GM15510 (cell line): Measurements from ENCODE around the gene MAGEA2.
"Not testable (repeated sequence)": the region's sequence is repeated elsewhere in the genome, so short reads cannot be mapped to it uniquely, and the experiment has no call there.

Experiments used
- POLR2A ChIP-seq: IDR thresholded peaks from 3 replicates; pipeline ENCODE4 v1.6.1; 2011; ENCODE audit warnings: borderline replicate concordance; ENCODE audit not compliant: insufficient read length; ENCODE audit errors: extremely low read depth

MAGEA2 gene, protein sequence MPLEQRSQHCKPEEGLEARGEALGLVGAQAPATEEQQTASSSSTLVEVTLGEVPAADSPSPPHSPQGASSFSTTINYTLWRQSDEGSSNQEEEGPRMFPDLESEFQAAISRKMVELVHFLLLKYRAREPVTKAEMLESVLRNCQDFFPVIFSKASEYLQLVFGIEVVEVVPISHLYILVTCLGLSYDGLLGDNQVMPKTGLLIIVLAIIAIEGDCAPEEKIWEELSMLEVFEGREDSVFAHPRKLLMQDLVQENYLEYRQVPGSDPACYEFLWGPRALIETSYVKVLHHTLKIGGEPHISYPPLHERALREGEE

DNA sequence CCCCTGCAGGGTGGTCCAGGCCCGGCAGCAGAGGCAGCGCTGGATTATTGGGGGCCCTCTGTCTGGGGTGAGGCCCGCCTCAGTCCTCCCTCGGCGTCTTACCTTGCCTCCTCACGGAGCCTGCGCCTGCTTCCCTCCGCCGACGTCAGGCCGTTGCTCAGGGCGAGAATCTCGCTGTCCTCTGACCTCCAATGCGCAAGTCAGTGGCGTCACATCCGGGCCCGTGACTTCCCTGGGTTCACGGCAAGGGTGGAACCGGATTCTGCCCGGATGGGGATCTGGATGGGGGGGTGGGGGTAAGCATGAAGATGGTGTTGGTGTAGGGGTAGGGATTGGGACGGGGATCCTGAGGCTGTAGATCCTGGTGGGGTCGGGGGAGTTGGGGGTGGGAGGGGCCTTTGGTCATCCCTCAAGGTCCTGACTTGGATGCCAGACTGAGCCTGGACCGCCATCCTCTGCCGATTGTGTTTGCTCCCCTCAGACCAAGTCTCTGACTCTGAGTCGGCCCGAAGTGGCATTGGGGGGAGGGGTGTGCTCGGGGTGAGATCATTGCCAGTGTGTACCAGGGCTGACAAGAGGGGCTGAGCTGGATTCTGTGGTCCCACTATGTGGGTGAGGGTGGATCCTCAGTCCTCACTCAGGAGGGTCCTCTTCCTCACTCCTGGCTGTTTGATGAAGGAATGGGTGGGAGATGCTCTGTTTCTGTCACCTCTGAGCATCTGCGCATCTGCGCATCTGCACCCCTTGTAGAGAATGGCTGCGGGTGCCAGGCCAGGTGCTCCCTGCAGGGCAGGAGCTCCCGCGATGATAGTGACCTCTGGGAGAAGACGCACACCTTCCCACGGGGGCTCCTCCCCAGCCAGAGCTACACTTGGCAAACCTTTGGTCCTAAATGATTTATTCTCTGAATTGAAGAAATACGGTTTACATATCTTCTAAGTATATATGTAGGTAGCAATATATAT is at the start of gene MAGEA2:
TSS of gene MAGEA2 (minus strand) at position 157 of the 965 bp plus-strand sequence. CDS start 2,479 bp downstream, outside the sequence.
- not testable (repeated sequence) for TF ChIP-seq POLR2A

DNA sequence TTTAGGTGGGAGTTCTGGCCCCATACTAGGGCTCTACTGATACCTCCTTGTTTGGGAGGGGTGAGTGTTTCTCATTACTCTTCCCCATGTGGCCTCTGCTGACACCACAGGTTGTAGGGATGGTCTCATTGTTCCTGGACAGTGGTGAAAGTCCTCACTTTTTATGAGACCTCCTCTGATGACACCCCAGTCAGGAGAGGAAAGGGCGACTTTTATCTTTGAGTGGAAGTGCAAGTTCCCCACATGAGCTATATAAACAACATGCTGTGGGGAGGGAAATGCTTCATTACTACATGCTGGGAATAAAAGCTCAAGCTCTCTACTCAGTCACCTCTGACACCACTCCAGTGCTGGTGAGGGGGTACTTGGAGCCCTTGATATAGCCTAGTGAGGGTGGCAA is 45.3 kb upstream of the MAGEA2 start:
- TF ChIP-seq POLR2A = no peak

DNA sequence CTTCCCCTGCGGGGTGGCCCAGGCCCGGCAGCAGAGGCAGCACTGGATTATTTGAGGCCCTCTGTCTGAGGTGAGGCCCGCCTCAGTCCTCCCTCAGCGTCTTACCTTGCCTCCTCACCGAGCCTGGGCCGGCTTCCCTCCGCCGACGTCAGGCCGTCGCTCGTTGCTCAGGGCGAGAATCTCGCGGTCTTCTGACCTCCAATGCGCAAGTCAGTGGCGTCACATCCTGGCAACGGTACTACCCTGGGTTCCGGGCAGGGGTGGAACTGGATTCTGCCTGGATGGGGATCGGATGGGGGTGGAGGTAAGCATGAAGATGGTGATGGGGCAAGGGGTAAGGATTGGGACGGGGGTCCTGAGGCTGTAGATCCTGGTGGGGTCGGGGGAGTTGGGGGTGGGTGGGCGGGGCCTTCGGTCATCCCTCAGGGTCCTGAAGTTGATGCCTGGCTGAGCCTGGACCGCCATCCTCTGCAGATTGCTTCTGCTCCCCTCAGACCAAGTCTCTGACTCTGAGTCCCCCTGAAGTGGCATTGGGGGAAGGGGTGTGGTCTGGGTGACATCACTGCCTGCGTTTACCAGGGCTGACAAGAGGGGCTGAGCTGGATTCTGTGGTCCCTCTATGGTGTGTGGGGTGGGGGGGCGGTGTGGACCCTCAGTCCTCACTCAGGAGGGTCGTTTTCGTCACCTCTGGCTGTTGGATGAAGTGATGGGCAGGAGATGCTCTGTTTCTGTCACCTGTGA is 16.1 kb upstream of the MAGEA2 start, which contains the start of gene MAGEA6:
TSS of gene MAGEA6 (minus strand) at position 141 of the 741 bp plus-strand sequence. CDS start 2,039 bp downstream, outside the sequence.
- TF ChIP-seq POLR2A = not testable (repeated sequence)

DNA sequence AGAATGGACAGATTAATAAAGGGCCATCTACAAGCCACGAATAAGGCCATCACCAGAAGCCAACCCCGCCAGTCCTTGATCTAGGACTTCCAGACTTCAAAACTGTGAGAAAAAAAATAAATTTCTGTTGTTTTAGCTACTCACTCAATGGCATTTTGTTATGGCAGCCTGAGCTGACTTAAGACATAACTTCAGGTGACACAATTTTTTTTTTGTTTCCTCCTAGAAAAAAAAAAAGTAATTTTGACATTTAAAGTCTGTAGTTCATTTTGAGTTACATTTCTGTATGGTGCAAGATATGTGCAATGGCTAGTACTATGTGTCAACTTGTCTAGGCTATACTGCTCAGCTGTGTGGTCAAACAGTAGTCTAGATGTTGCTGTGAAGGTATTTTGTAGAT is 5.3 kb upstream of the MAGEA2 start, which contains the start of gene CSAG3:
TSS of gene CSAG3 (plus strand) at position 301 of the 400 bp plus-strand sequence.
- TF ChIP-seq POLR2A = not testable (repeated sequence)

DNA sequence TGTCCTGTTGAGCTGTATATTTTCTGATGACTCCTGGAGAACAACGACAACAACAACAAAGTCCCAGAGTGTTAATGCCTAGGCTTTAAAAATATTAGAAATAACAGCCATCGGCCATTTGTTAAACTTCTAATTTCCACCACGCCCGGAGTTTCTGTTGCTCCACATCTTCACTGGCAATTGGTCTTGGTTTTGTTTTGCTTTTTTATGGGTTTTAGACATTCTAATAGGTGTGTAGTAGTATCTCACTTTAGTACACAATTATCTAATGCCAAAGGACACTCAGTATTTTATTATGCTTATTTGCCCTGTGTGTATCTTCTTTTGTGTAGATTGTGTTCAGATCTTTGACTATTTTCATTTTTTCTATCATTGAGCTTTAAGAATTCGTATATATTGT is 15.1 kb downstream of the MAGEA2 start:
- TF ChIP-seq POLR2A = no peak

DNA sequence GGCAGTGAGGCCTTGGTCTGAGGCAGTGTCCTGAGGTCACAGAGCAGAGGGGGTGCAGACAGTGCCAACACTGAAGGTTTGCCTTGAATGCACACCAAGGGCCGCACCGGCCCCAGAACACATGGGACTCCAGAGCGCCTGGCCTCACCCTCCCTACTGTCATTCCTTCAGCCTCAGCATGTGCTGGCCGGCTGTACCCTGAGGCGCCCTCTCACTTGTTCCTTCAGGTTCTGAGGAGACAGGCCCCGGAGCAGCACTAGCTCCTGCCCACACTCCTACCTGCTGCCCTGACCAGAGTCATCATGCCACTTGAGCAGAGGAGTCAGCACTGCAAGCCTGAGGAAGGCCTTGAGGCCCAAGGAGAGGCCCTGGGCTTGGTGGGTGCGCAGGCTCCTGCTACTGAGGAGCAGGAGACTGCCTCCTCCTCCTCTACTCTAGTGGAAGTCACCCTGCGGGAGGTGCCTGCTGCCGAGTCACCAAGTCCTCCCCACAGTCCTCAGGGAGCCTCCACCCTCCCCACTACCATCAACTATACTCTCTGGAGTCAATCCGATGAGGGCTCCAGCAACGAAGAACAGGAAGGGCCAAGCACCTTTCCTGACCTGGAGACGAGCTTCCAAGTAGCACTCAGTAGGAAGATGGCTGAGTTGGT is 17.7 kb downstream of the MAGEA2 start:
- no peak for TF ChIP-seq POLR2A

DNA sequence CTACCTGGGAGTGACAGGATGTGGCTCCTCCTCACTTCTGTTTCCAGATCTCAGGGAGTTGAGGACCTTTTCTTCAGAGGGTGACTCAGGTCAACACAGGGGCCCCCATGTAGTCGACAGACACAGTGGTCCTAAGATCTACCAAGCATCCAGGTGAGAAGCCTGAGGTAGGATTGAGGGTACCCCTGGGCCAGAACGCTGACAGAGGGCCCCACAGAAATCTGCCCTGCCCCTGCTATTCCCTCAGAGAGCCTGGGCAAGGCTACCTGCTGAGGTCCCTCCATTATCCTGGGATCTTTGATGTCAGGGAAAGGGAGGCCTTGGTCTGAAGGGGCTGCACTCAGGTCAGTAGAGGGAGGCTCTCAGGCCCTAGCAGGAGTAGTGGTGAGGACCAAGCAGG is 18.5 kb downstream of the MAGEA2 start:
- TF ChIP-seq POLR2A = no peak

DNA sequence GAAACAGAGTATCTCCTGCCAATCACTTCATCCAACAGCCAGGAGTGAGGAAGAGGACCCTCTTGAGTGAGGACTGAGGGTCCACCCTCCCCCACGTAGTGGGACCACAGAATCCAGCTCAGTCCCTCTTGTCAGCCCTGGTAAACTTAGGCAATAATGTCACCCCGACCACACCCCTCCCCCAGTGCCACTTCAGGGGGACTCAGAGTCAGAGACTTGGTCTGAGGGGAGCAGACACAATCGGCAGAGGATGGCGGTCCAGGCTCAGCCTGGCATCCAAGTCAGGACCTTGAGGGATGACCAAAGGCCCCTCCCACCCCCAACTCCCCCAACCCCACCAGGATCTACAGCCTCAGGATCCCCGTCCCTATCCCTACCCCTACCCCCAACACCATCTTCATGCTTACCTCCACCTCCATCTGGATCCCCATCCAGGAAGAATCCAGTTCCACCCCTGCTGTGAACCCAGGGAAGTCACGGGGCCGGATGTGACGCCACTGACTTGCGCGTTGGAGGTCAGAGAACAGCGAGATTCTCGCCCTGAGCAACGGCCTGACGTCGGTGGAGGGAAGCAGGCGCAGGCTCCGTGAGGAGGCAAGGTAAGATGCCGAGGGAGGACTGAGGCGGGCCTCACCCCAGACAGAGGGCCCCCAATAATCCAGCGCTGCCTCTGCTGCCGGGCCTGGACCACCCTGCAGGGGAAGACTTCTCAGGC is 20.2 kb downstream of the MAGEA2 start, which contains the start of the genes CSAG1 and MAGEA12:
TSS of gene CSAG1 (minus strand) at position 461 of the 715 bp plus-strand sequence. CDS start 1,261 bp downstream, outside the sequence.
TSS of gene MAGEA12 (plus strand) at position 497 of the 715 bp plus-strand sequence. CDS start 2,405 bp downstream, outside the sequence.
- TF ChIP-seq POLR2A = no peak

DNA sequence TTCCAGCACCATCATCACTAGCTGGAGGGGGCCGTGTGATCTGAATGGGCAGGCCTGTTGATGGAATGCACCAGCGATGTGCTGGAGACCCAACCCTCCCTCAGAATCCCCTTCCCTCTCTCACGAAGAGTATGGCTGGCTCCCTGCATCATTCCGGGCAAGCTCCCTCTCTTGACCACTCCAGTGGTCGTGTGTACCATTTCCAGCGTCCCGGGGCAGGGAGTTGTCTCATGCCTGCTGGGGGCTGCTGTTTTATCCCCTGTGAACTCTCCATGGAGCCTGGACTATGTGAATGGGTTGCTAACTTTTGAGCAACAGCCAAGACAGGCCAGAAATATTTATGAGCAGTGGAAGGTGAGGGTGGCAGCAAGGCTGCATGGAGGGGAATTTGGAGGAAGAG is 28.2 kb downstream of the MAGEA2 start:
- no peak for TF ChIP-seq POLR2A

DNA sequence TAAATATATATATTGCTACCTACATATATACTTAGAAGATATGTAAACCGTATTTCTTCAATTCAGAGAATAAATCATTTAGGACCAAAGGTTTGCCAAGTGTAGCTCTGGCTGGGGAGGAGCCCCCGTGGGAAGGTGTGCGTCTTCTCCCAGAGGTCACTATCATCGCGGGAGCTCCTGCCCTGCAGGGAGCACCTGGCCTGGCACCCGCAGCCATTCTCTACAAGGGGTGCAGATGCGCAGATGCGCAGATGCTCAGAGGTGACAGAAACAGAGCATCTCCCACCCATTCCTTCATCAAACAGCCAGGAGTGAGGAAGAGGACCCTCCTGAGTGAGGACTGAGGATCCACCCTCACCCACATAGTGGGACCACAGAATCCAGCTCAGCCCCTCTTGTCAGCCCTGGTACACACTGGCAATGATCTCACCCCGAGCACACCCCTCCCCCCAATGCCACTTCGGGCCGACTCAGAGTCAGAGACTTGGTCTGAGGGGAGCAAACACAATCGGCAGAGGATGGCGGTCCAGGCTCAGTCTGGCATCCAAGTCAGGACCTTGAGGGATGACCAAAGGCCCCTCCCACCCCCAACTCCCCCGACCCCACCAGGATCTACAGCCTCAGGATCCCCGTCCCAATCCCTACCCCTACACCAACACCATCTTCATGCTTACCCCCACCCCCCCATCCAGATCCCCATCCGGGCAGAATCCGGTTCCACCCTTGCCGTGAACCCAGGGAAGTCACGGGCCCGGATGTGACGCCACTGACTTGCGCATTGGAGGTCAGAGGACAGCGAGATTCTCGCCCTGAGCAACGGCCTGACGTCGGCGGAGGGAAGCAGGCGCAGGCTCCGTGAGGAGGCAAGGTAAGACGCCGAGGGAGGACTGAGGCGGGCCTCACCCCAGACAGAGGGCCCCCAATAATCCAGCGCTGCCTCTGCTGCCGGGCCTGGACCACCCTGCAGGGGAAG is 39.5 kb downstream of the MAGEA2 start, which contains the start of gene MAGEA2B:
TSS of gene MAGEA2B (plus strand) at position 814 of the 973 bp plus-strand sequence. CDS start 2,479 bp downstream, outside the sequence.
- TF ChIP-seq POLR2A = not testable (repeated sequence)

DNA sequence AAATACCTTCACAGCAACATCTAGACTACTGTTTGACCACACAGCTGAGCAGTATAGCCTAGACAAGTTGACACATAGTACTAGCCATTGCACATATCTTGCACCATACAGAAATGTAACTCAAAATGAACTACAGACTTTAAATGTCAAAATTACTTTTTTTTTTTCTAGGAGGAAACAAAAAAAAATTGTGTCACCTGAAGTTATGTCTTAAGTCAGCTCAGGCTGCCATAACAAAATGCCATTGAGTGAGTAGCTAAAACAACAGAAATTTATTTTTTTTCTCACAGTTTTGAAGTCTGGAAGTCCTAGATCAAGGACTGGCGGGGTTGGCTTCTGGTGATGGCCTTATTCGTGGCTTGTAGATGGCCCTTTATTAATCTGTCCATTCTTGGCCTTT is 44.5 kb downstream of the MAGEA2 start, which contains the start of gene CSAG2:
TSS of gene CSAG2 (minus strand) at position 101 of the 400 bp plus-strand sequence. CDS start 161 bp downstream, outside the sequence.
- TF ChIP-seq POLR2A = not testable (repeated sequence)
